NCI-H446 (cell line): ENCODE measurements around the gene AXL.
A peak's percentile ranks its signal among the peaks of the same experiment; 100 is the strongest.

ENCODE experiments used
- DNase-seq, 2 experiments: peaks; one replicate each; lab custom pipeline; 2025; lab: John Stamatoyannopoulos, UW

AXL gene

GRCh38 chr19:41235480-41235879 is 16.5 kb downstream of the AXL start:
- DNase-seq, result no peak

GRCh38 chr19:41238244-41238643 is 19.2 kb downstream of the AXL start:
- no peak for DNase-seq

GRCh38 chr19:41239363-41239762 is 20.3 kb downstream of the AXL start:
- DNase-seq, result no peak

- no peak for DNase-seq
These were observed 21.0 kb downstream of the AXL start for GRCh38 chr19:41239961-41240574.

GRCh38 chr19:41241859-41242258 is 22.8 kb downstream of the AXL start:
- no peak for DNase-seq

- no peak for DNase-seq
These were observed 25.1 kb downstream of the AXL start for GRCh38 chr19:41244117-41244516.

- no peak for DNase-seq
These were observed 26.8 kb downstream of the AXL start for GRCh38 chr19:41245843-41246242.

GRCh38 chr19:41248895-41249294 is 29.9 kb downstream of the AXL start:
- DNase-seq, result no peak

GRCh38 chr19:41249707-41250423 is 30.8 kb downstream of the AXL start:
- DNase-seq, result no peak

GRCh38 chr19:41253660-41254059 is 34.6 kb downstream of the AXL start:
- DNase-seq, result no peak

- DNase-seq, result no peak
These were observed 36.1 kb downstream of the AXL start for GRCh38 chr19:41255171-41255570.

GRCh38 chr19:41261474-41262190 is 42.6 kb downstream of the AXL start:
- DNase-seq, result no peak

- peak; percentile 86 to 88 for DNase-seq
These were observed 44.2 kb downstream of the AXL start for GRCh38 chr19:41263042-41263849.

GRCh38 chr19:41263850-41264580 is 45.0 kb downstream of the AXL start, which contains the start of gene HNRNPUL1:
HNRNPUL1 (plus strand) TSS chr19:41264372; CDS start chr19:41264504, 132 bp downstream.
- peak; percentile 100 for DNase-seq

- peak; percentile 3 to 48 for DNase-seq
These were observed 45.8 kb downstream of the AXL start for GRCh38 chr19:41264581-41265394.

GRCh38 chr19:41265395-41266153 is 46.6 kb downstream of the AXL start:
- peak in 1 of 2 experiments; percentile 14 for DNase-seq

GRCh38 chr19:41269055-41269454 is 50.0 kb downstream of the AXL start:
- no peak for DNase-seq

GRCh38 chr19:41269571-41269970 is 50.5 kb downstream of the AXL start:
- no peak for DNase-seq

GRCh38 chr19:41273076-41273475 is 54.1 kb downstream of the AXL start:
- DNase-seq, result no peak

- DNase-seq, result no peak
These were observed 55.8 kb downstream of the AXL start for GRCh38 chr19:41274802-41275201.
